H1 (cell line): Measurements from ENCODE around the gene GABRQ. TPM values are rescaled to one million over a fixed set of nuclear protein-coding genes. Genes with fewer than 3 reads are reported as not detected.

Experiments used
- CTCF ChIA-PET: fragments of 300-600 bp; sonication (Branson Sonifier 250); formaldehyde crosslinking; loops from one replicate; lab custom pipeline; 2021; ENCODE audit not compliant: partially characterized antibody; lab: Charles Lee
- POLR2A ChIA-PET: fragments of 300-600 bp; sonication (Branson Sonifier 250); formaldehyde crosslinking; loops from one replicate; lab custom pipeline; 2021; ENCODE audit warnings: inconsistent platforms; ENCODE audit not compliant: partially characterized antibody; lab: Charles Lee
- DNase-seq, 2 experiments: peaks; one replicate each; pipeline versions ENCODE4 v3.0.0 to v3.0.0-alpha.2; 2010 to 2022; ENCODE audit warnings: low spot score in 2 of 2, low read depth in 1 of 2, mixed read lengths in 1 of 2
- FAIRE-seq: peaks from 2 replicates; lab custom pipeline; 2011; peaks lifted over from hg19 to GRCh38; lab: Jason Lieb, UNC
- H2AFZ ChIP-seq: 2 replicates; pipeline ENCODE4 v1.8.1; 2012; ENCODE audit warnings: low read length, inconsistent platforms
- H2AK5ac ChIP-seq: 2 replicates; pipeline ENCODE4 v1.6.1; 2013; ENCODE audit warnings: low read depth, low read length
- H2BK120ac ChIP-seq: replicated peaks from 2 replicates; pipeline ENCODE3; 2013; ENCODE audit warnings: low read depth, low read length, inconsistent platforms
- H2BK12ac ChIP-seq: 2 replicates; pipeline ENCODE4 v1.6.1; 2013; ENCODE audit warnings: low read depth, low read length
- H2BK15ac ChIP-seq: 2 replicates; pipeline ENCODE4 v1.6.1; 2013; ENCODE audit warnings: low read length
- H2BK20ac ChIP-seq: 2 replicates; pipeline ENCODE4 v1.6.1; 2013; ENCODE audit warnings: low read length
- H2BK5ac ChIP-seq: 2 replicates; pipeline ENCODE4 v1.6.1; 2013; ENCODE audit warnings: low read depth, low read length
- H3K14ac ChIP-seq: 2 replicates; pipeline ENCODE4 v1.6.1; 2013; ENCODE audit warnings: inconsistent platforms; ENCODE audit not compliant: insufficient read length
- H3K18ac ChIP-seq: 2 replicates; pipeline ENCODE4 v1.6.1; 2013; ENCODE audit warnings: low read length; ENCODE audit errors: extremely low read depth
- H3K23ac ChIP-seq: 2 replicates; pipeline ENCODE4 v1.6.1; 2013; ENCODE audit warnings: inconsistent platforms; ENCODE audit not compliant: insufficient read length
- H3K23me2 ChIP-seq: 2 replicates; pipeline ENCODE4 v1.6.1; 2013; ENCODE audit warnings: low read depth, low read length
- H3K27ac ChIP-seq: 2 replicates; pipeline ENCODE4 v1.6.1; 2011; ENCODE audit warnings: low read depth, low read length, inconsistent platforms
- H3K27me3 ChIP-seq, 4 experiments: replicated peaks in 1 of 4; 1 replicate in 1 of 4; 2 replicates in 3 of 4; pipeline versions ENCODE4 v1.6.1 to v1.8.1; 2011 to 2013; ENCODE audit warnings: low read length in 3 of 4, mild to moderate bottlenecking in 3 of 4, inconsistent platforms in 2 of 4, mixed read lengths in 2 of 4, moderate library complexity in 1 of 4; ENCODE audit not compliant: control insufficient read depth in 3 of 4, insufficient read depth in 3 of 4; ENCODE audit errors: extremely low read depth in 1 of 4
- H3K36me3 ChIP-seq, 4 experiments: 2 replicates each; pipeline versions ENCODE4 v1.6.1 to v1.8.1; 2011 to 2013; ENCODE audit warnings: mild to moderate bottlenecking in 4 of 4, low read length in 3 of 4, moderate library complexity in 2 of 4, control low read depth in 1 of 4, inconsistent platforms in 1 of 4; ENCODE audit not compliant: insufficient read depth in 4 of 4, control insufficient read depth in 2 of 4
- H3K4ac ChIP-seq: replicated peaks from 2 replicates; pipeline ENCODE3; 2013; ENCODE audit warnings: low read length, low read depth, mixed read lengths, inconsistent platforms; ENCODE audit not compliant: insufficient read length
- H3K4me1 ChIP-seq, 4 experiments: replicated peaks in 1 of 4; 1 replicate in 1 of 4; 2 replicates in 3 of 4; pipeline versions ENCODE4 v1.6.1 to v1.8.1; 2011 to 2013; ENCODE audit warnings: low read length in 3 of 4, inconsistent platforms in 2 of 4, mixed read lengths in 1 of 4; ENCODE audit not compliant: insufficient read depth in 4 of 4, control insufficient read depth in 3 of 4
- H3K4me2 ChIP-seq, 2 experiments: 2 replicates each; pipeline versions ENCODE4 v1.6.1 to v1.8.1; 2011 to 2013; ENCODE audit warnings: low read depth in 2 of 2, low read length in 2 of 2, control low read depth in 1 of 2, inconsistent platforms in 1 of 2, mild to moderate bottlenecking in 1 of 2; ENCODE audit not compliant: insufficient read depth in 1 of 2
- H3K4me3 ChIP-seq, 4 experiments: fragments of 200-600, 300-600 bp in 1 of 4; sonication (generic), shearing (Covaris generic), sonication (Bioruptor Twin) in 1 of 4; 2 replicates each; pipeline versions ENCODE4 v1.5.1 to v1.8.1; 2011 to 2016; ENCODE audit warnings: low read length in 4 of 4, low read depth in 3 of 4, control low read depth in 2 of 4, inconsistent platforms in 2 of 4, mild to moderate bottlenecking in 2 of 4, mixed read lengths in 1 of 4, moderate library complexity in 1 of 4; ENCODE audit not compliant: insufficient read depth in 2 of 4; ENCODE audit errors: extremely low read depth in 1 of 4
- H3K56ac ChIP-seq: replicated peaks from 2 replicates; pipeline ENCODE3; 2013; ENCODE audit warnings: low read depth, mild to moderate bottlenecking, mixed read lengths, low read length, inconsistent platforms; ENCODE audit not compliant: insufficient read length
- H3K79me1 ChIP-seq: 2 replicates; pipeline ENCODE4 v1.6.1; 2013; ENCODE audit warnings: low read depth, low read length, control low read depth
- H3K79me2 ChIP-seq, 2 experiments: 2 replicates each; pipeline versions ENCODE4 v1.6.1 to v1.8.1; 2012 to 2013; ENCODE audit warnings: low read length in 2 of 2, mild to moderate bottlenecking in 2 of 2, inconsistent platforms in 1 of 2; ENCODE audit not compliant: insufficient read depth in 2 of 2, control insufficient read depth in 1 of 2
- H3K9ac ChIP-seq, 4 experiments: replicated peaks in 1 of 4; 1 replicate in 1 of 4; 2 replicates in 3 of 4; pipeline versions ENCODE4 v1.6.1 to v1.8.1; 2011 to 2013; ENCODE audit warnings: low read depth in 3 of 4, low read length in 3 of 4, control low read depth in 2 of 4, mild to moderate bottlenecking in 2 of 4, moderate library complexity in 2 of 4, inconsistent platforms in 1 of 4; ENCODE audit errors: extremely low read depth in 1 of 4
- H3K9me3 ChIP-seq, 2 experiments: 2 replicates each; pipeline versions ENCODE4 v1.6.1 to v1.8.1; 2012 to 2013; ENCODE audit warnings: mild to moderate bottlenecking in 2 of 2, moderate library complexity in 2 of 2, control low read depth in 1 of 2, inconsistent platforms in 1 of 2, low read depth in 1 of 2, low read length in 1 of 2, mixed read lengths in 1 of 2; ENCODE audit not compliant: insufficient read depth in 2 of 2
- H4K20me1 ChIP-seq, 2 experiments: replicated peaks in 1 of 2; 2 replicates each; pipeline versions ENCODE3 to v1.8.1; 2011 to 2013; ENCODE audit warnings: inconsistent platforms in 2 of 2, low read length in 2 of 2, mild to moderate bottlenecking in 1 of 2; ENCODE audit not compliant: insufficient read depth in 2 of 2, control insufficient read depth in 1 of 2
- H4K5ac ChIP-seq: 2 replicates; pipeline ENCODE4 v1.6.1; 2013; ENCODE audit warnings: low read length, low read depth, mixed read lengths, inconsistent platforms; ENCODE audit not compliant: insufficient read length
- H4K8ac ChIP-seq: 2 replicates; pipeline ENCODE4 v1.8.0; 2013; ENCODE audit warnings: mild to moderate bottlenecking, moderate library complexity, low read length, inconsistent platforms; ENCODE audit not compliant: insufficient read depth; ENCODE audit errors: extremely low read depth
- H4K91ac ChIP-seq: replicated peaks from 2 replicates; pipeline ENCODE3; 2013; ENCODE audit warnings: low read length, mixed read lengths, inconsistent platforms; ENCODE audit not compliant: insufficient read length
- CTBP2 ChIP-seq: IDR thresholded peaks from 2 replicates; pipeline ENCODE4 v1.7.0; 2011; ENCODE audit warnings: borderline replicate concordance, mild to moderate bottlenecking, moderate library complexity, mixed read lengths, low read length; ENCODE audit not compliant: insufficient read depth, insufficient read length
- CTCF ChIP-seq, 3 experiments: IDR thresholded peaks; 1 replicate in 2 of 3; 2 replicates in 1 of 3; pipeline versions ENCODE4 v1.5.1 to v1.6.1; 2011; ENCODE audit warnings: low read length in 3 of 3, mild to moderate bottlenecking in 3 of 3, inconsistent platforms in 2 of 3, low read depth in 1 of 3, moderate library complexity in 1 of 3; ENCODE audit not compliant: insufficient read depth in 1 of 3; ENCODE audit errors: control extremely low read depth in 1 of 3
- NANOG ChIP-seq: IDR thresholded peaks from 2 replicates; pipeline ENCODE4 v1.6.1; 2011; ENCODE audit warnings: low read length, low read depth, mild to moderate bottlenecking, inconsistent platforms; ENCODE audit not compliant: insufficient read depth, poor library complexity, severe bottlenecking
- POU5F1 ChIP-seq: IDR thresholded peaks from 2 replicates; pipeline ENCODE4 v1.6.1; 2011; ENCODE audit warnings: low read depth, mild to moderate bottlenecking, low read length, moderate library complexity
- RAD21 ChIP-seq, 2 experiments: IDR thresholded peaks in 1 of 2; conservative IDR thresholded peaks in 1 of 2; 2 replicates each; pipeline ENCODE4 v1.6.1; 2011; ENCODE audit warnings: low read depth in 2 of 2, low read length in 2 of 2, improper control_type of control experiment in 1 of 2, inconsistent platforms in 1 of 2, mild to moderate bottlenecking in 1 of 2, moderate library complexity in 1 of 2
- TCF12 ChIP-seq: IDR thresholded peaks from 2 replicates; pipeline ENCODE4 v1.6.1; 2011; ENCODE audit warnings: low read depth, mild to moderate bottlenecking, low read length
- WGBS, 2 experiments: shearing (Covaris generic) in 1 of 2; methylation state at CpG; one replicate each; pipeline versions ENCODE4 v1.1.6 to v1.1.7; 2013 to 2015; ENCODE audit warnings: low lambda C conversion rate in 2 of 2, mixed read lengths in 2 of 2, inconsistent platforms in 1 of 2, low coverage in 1 of 2, missing lambda C conversion rate in 1 of 2; ENCODE audit not compliant: insufficient replicate concordance in 2 of 2, insufficient coverage in 1 of 2, insufficient read length in 1 of 2; ENCODE audit errors: extremely low coverage in 1 of 2, missing lambda C conversion rate in 1 of 2; 5-methylcytosine and 5-hydroxymethylcytosine counted together
- polyA plus RNA-seq, 7 experiments: library from polyadenylated mRNA; depleted of rRNA in 3 of 7; stranded (reverse) in 5 of 7; unstranded in 2 of 7; fragments of >200 nt in 5 of 7; fragments of 200-250 nt in 2 of 7; gene quantifications; 1 replicate in 5 of 7; 2 replicates in 1 of 7; 4 replicates in 1 of 7; pipeline versions ENCODE4 v1.2.1 to v1.2.3, GENCODE V29; 2011 to 2013; ENCODE audit warnings: missing spikeins in 2 of 7, mixed read lengths in 2 of 7
- total RNA-seq: library from RNA; stranded (reverse); fragmentation: NEBNext Ultra II Directional; extraction: Animal tissue kit (Norgen Biotek cat#: 25700); gene quantifications from 2 replicates; pipeline ENCODE4 v1.2.1, GENCODE V29; 2021

GABRQ gene
- total and polyA plus RNA-seq, 2 of the 8 experiments (the other 6 are each of a cell fraction or from before 2014, with no cell fraction given) = 6.3 to 9.6 TPM

- H4K91ac ChIP-seq = no peak overlapping the region
- H3K4me2 ChIP-seq = no peak overlapping the region
- POLR2A ChIA-PET = interaction anchor here (1.0 kb wide), 1 partner anchor 10 kb away, joined by 3 read pairs; no protein-coding TSS in a partner anchor
- H3K23me2 ChIP-seq = no peaks in the 10 kb centered on the region
- no peak overlapping the region for H2AFZ ChIP-seq
- 67% methylated on average over 7 of the region's 7 CpGs; no CpG with 5 or more reads in 1 of the 2 experiments for WGBS, 2 experiments
- H3K56ac ChIP-seq = no peak overlapping the region
- H3K14ac ChIP-seq = no peak overlapping the region
- H3K27me3 ChIP-seq = no peaks in the 10 kb centered on the region
- no peak overlapping the region for H4K8ac ChIP-seq
- H2BK12ac ChIP-seq = no peak overlapping the region
- H3K27ac ChIP-seq = no peak overlapping the region
- no peak overlapping the region for H2BK120ac ChIP-seq
- no peak overlapping the region for H3K4me3 ChIP-seq
- DNase-seq = peak in 1 of 2 experiments; percentile 80
- H3K9me3 ChIP-seq = no peaks in the 10 kb centered on the region
- H3K4me1 ChIP-seq = peaks cover 0 to 6% (median 2%) of the 10 kb centered on the region in 4 experiments; a peak in 2 of 7 replicates
- no peak overlapping the region for H3K23ac ChIP-seq
- H2AK5ac ChIP-seq = no peak overlapping the region
- peak; percentile 68 for FAIRE-seq
- no peaks in the 10 kb centered on the region for H4K20me1 ChIP-seq
- H2BK5ac ChIP-seq = no peak overlapping the region
- H3K4ac ChIP-seq = no peak overlapping the region
- CTCF ChIA-PET = interaction anchor here (0.7 to 2.1 kb wide), 37 partner anchors 8 to 921 kb away, joined by 3 to 11 read pairs (median 4); partner anchors contain the start of gene GABRA3
- H3K79me1 ChIP-seq = no peaks in the 10 kb centered on the region
- no peaks in the 10 kb centered on the region for H3K36me3 ChIP-seq
- TF ChIP-seq CTBP2 (no peak), RAD21 (IDR thresholded peaks at IDR 0.05 in 1 of 2, conservative IDR thresholded peaks at IDR 0.05 in 1 of 2; ENCODE audit: low read depth in 2 of 2, low read length in 2 of 2) (peak; percentile 68 to 74), CTCF (IDR thresholded peaks at IDR 0.05; ENCODE audit: control extremely low read depth in 1 of 3, insufficient read depth in 1 of 3, low read depth in 1 of 3, low read length in 3 of 3) (peak in 2 of 3 experiments; percentile 52 to 64; a peak in 2 of 4 replicates), POU5F1 (no peak), NANOG (no peak), TCF12 (no peak)
- no peak overlapping the region for H2BK15ac ChIP-seq
- H4K5ac ChIP-seq = no peak overlapping the region
- no peak overlapping the region for H3K18ac ChIP-seq
- no peaks in the 10 kb centered on the region for H3K79me2 ChIP-seq
- no peak overlapping the region for H2BK20ac ChIP-seq
- no peak overlapping the region for H3K9ac ChIP-seq
Measured at GRCh38 chrX:152632445-152633097, 5.1 kb upstream of the GABRQ start.
